HepG2 (cell line): Measurements from ENCODE around the gene CXADR. TPM values are rescaled to one million over a fixed set of nuclear protein-coding genes. Genes with fewer than 3 reads are reported as not detected.

Source experiments
- ATAC-seq: fragments of 200-7000 bp; cut with Tn5 transposase; 3 replicates; pipeline ENCODE4 v1.9.1; 2020; ENCODE audit warnings: mild to moderate bottlenecking, moderate library complexity
- BruUV-seq: library from RNA; stranded (reverse); fragments of 400-500 nt; replicated peaks from 2 replicates; lab custom pipeline; 2021; lab: Mats Ljungman, UMichigan
- CTCF ChIA-PET: fragments of 300-600 bp; formaldehyde crosslinking; extraction: SDS; loops from one replicate; lab custom pipeline; 2021; ENCODE audit warnings: low total read pairs, inconsistent platforms, low intra/inter-chr PET ratio; lab: Yijun Ruan, JAX
- POLR2A ChIA-PET: fragments of 350-600 bp; sonication (Branson Sonifier 250); formaldehyde crosslinking; loops from one replicate; lab custom pipeline; 2020; ENCODE audit warnings: antibody characterized with exemption, inconsistent platforms; lab: Yijun Ruan, JAX
- DNase-seq: peaks from one replicate; pipeline ENCODE4 v3.0.0-alpha.2; 2015; ENCODE audit warnings: low spot score
- FAIRE-seq: peaks from 3 replicates; lab custom pipeline; 2011; peaks lifted over from hg19 to GRCh38; lab: Jason Lieb, UNC
- H2AFZ ChIP-seq: one replicate; pipeline ENCODE4 v1.6.1; 2011; ENCODE audit warnings: low read length, inconsistent platforms
- H3K27ac ChIP-seq: fragments of 300-600 bp; 3 replicates; pipeline ENCODE4 v1.8.0; 2011; ENCODE audit warnings: mixed run types, mild to moderate bottlenecking, mixed read lengths, low read length, inconsistent platforms; ENCODE audit not compliant: insufficient read depth; ENCODE audit errors: extremely low read length
- H3K27me3 ChIP-seq, 2 experiments: fragments of 200-600 bp in 1 of 2; 2 replicates in 1 of 2; 3 replicates in 1 of 2; pipeline versions ENCODE4 v1.6.0 to v1.8.0; 2011; ENCODE audit warnings: low read length in 2 of 2, mild to moderate bottlenecking in 2 of 2, moderate library complexity in 2 of 2, inconsistent platforms in 1 of 2; ENCODE audit not compliant: insufficient read depth in 2 of 2, control insufficient read depth in 1 of 2
- H3K36me3 ChIP-seq, 2 experiments: fragments of 200-600 bp in 1 of 2; replicated peaks in 1 of 2; 2 replicates in 1 of 2; 3 replicates in 1 of 2; pipeline versions ENCODE4 v1.5.1 to v1.8.0; 2011; ENCODE audit warnings: low read length in 2 of 2, inconsistent platforms in 1 of 2; ENCODE audit not compliant: insufficient read depth in 2 of 2, control insufficient read depth in 1 of 2
- H3K4me1 ChIP-seq: 2 replicates; pipeline ENCODE4 v1.5.1; 2012; ENCODE audit warnings: low read length, inconsistent platforms; ENCODE audit not compliant: insufficient read depth
- H3K4me2 ChIP-seq: 2 replicates; pipeline ENCODE4 v1.6.0; 2011; ENCODE audit warnings: low read depth, low read length, inconsistent platforms
- H3K4me3 ChIP-seq, 3 experiments: fragments of 200-600 bp in 1 of 3; sonication (generic), shearing (Covaris generic) in 1 of 3; replicated peaks in 1 of 3; 2 replicates each; pipeline ENCODE4 v1.5.1; 2011 to 2016; ENCODE audit warnings: low read length in 3 of 3, inconsistent platforms in 2 of 3, low read depth in 2 of 3, mild to moderate bottlenecking in 2 of 3, control low read depth in 1 of 3, mixed read lengths in 1 of 3; ENCODE audit not compliant: insufficient read depth in 1 of 3
- H3K79me2 ChIP-seq: one replicate; pipeline ENCODE4 v1.6.1; 2011; ENCODE audit warnings: low read length, inconsistent platforms; ENCODE audit not compliant: insufficient read depth
- H3K9ac ChIP-seq: 2 replicates; pipeline ENCODE4 v1.6.0; 2011; ENCODE audit warnings: mild to moderate bottlenecking, low read depth, low read length, inconsistent platforms; ENCODE audit not compliant: insufficient read depth
- H3K9me3 ChIP-seq: 2 replicates; pipeline ENCODE4 v1.5.1; 2012; ENCODE audit warnings: mild to moderate bottlenecking, low read length
- H4K20me1 ChIP-seq: 2 replicates; pipeline ENCODE4 v1.6.0; 2011; ENCODE audit warnings: inconsistent platforms, mild to moderate bottlenecking, low read length, moderate library complexity; ENCODE audit not compliant: insufficient read depth
- RBM22 ChIP-seq: fragments of 200-400 bp; formaldehyde crosslinking; optimal IDR thresholded peaks from 2 replicates; pipeline ENCODE3; 2017; ENCODE audit warnings: mild to moderate bottlenecking, low read length, moderate library complexity
- SMARCC2 ChIP-seq: fragments of 450-650 bp; IDR thresholded peaks from 2 replicates; pipeline ENCODE4 v1.6.1; 2017; ENCODE audit warnings: antibody characterized with exemption, mild to moderate bottlenecking
- SMYD3 ChIP-seq: sonication (generic); formaldehyde crosslinking; IDR thresholded peaks from 2 replicates; pipeline ENCODE4 v1.8.1; 2023; ENCODE audit warnings: mild to moderate bottlenecking, missing genetic modification reagents
- SPEN ChIP-seq: sonication (generic); formaldehyde crosslinking; IDR thresholded peaks from 2 replicates; pipeline ENCODE4 v1.5.1; 2020; ENCODE audit warnings: low read depth, mild to moderate bottlenecking, missing genetic modification reagents
- ZNF234 ChIP-seq: sonication (generic); formaldehyde crosslinking; conservative IDR thresholded peaks from 2 replicates; pipeline ENCODE4 v1.5.1; 2020; ENCODE audit warnings: mild to moderate bottlenecking, missing genetic modification reagents
- ZNF652 ChIP-seq: IDR thresholded peaks from 2 replicates; pipeline ENCODE4 v1.6.1; 2016; ENCODE audit warnings: low read depth, borderline replicate concordance
- ZNF709 ChIP-seq: sonication (generic); formaldehyde crosslinking; IDR thresholded peaks from 2 replicates; pipeline ENCODE4 v1.5.0; 2020; ENCODE audit warnings: mild to moderate bottlenecking, missing genetic modification reagents
- WGBS: methylation state at CpG from one replicate; pipeline ENCODE4 v1.1.6; 2017; ENCODE audit warnings: low lambda C conversion rate; 5-methylcytosine and 5-hydroxymethylcytosine counted together
- in situ Hi-C: cut with HindIII; loops from 2 replicates; pipeline ENCODE4 v1.10.0; 2017; ENCODE audit warnings: low pct_unique_long_range_greater_than_20kb; ENCODE audit not compliant: extremely low pct_ligation_motif_present
- intact Hi-C: fragments of 100-400 bp; cut with micrococcal nuclease; formaldehyde crosslinking; loops from one replicate; pipeline ENCODE4 v1.10.0; 2022; ENCODE audit not compliant: unreplicated experiment
- polyA plus RNA-seq, 8 experiments: library from polyadenylated mRNA; depleted of rRNA in 3 of 8; stranded (reverse) in 7 of 8; unstranded in 1 of 8; fragments of >200 nt; fragmentation: Illumina TruSeq in 4 of 8; extraction: Trizol in 4 of 8; gene quantifications; 2 replicates each; pipeline versions ENCODE4 v1.2.1 to v1.2.3, GENCODE V29; 2011 to 2016; ENCODE audit warnings: low read depth in 4 of 8, missing spikeins in 1 of 8, mixed read lengths in 1 of 8; ENCODE audit not compliant: insufficient read depth in 1 of 8
- total RNA-seq, 5 experiments: library from RNA; depleted of rRNA; stranded (reverse); fragments of >200 nt; fragmentation: Illumina TruSeq; extraction: Trizol; gene quantifications; 2 replicates each; pipeline ENCODE4 v1.2.3, GENCODE V29; 2016; ENCODE audit warnings: low read depth in 1 of 5
- TF ChIP-seq, protein P1 (sequence below): sonication (generic); formaldehyde crosslinking; IDR thresholded peaks from 2 replicates; pipeline ENCODE4 v1.8.1; 2023; ENCODE audit warnings: mild to moderate bottlenecking, missing genetic modification reagents, borderline replicate concordance
- TF ChIP-seq, protein P2 (sequence below): sonication (generic); formaldehyde crosslinking; IDR thresholded peaks from 2 replicates; pipeline ENCODE4 v1.5.0; 2020; ENCODE audit warnings: missing genetic modification reagents
- TF ChIP-seq, protein P3 (sequence below): sonication (generic); formaldehyde crosslinking; IDR thresholded peaks from 2 replicates; pipeline ENCODE4 v1.4.0; 2020; ENCODE audit warnings: mild to moderate bottlenecking, missing genetic modification reagents
- TF ChIP-seq, protein P4 (sequence below): sonication (generic); formaldehyde crosslinking; IDR thresholded peaks from 2 replicates; pipeline ENCODE4 v1.5.1; 2020; ENCODE audit warnings: mild to moderate bottlenecking, missing genetic modification reagents, borderline replicate concordance

Gene CXADR
- total and polyA plus RNA-seq, 2 of the 13 experiments (the other 11 are each of a cell fraction or from before 2014, with no cell fraction given): 86.8 to 110 TPM

DNA sequence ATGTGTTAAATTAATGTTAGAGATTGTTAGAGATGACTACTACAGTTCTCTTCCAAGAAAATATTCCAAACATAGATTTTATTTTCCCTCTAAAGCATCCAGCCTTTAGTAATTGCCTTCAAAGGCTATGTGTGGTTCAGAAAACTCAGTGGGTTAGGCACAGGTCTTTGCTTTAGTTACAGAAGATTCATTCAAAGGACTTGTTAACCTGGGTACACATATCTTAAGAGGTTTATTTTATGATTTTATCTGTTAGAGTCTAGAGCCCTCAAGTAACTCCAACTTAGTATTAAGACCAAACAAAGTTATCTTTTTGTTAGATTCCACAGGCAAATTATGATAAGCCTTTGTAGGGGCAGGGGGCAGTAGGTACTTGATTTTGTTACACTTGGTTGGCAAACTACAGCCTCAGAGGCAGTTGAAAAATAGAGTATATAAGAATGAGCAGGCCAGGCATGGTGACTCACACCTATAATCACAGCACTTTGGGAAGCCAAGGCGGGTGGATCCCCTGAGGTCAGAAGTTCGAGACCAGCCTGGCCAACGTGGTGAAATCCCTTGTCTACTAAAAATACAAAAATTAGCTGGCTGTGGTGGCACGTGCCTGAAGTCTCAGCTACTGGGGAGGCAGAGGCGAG lies 37.9 kb downstream of the CXADR start:
- H3K79me2 ChIP-seq: peaks cover 65% of the 10 kb centered on the region
- ChIA-PET POLR2A (interaction anchor here (0.6 kb wide), 1 partner anchor 17 kb away, joined by 3 read pairs; no protein-coding TSS in a partner anchor), CTCF (no interaction called here)
- no peak overlapping the region for H2AFZ ChIP-seq
- no TSS peak for BruUV-seq
- H3K4me1 ChIP-seq: peaks cover 51% of the 10 kb centered on the region
- 91% methylated on average over 5 of the region's 5 CpGs for WGBS
- no peak overlapping the region for H3K27ac ChIP-seq
- TF ChIP-seq RBM22 (peak; percentile 3), SMYD3 (CRISPR knock-in tag) (no peak), ZNF709 (CRISPR knock-in tag) (no peak)
- FAIRE-seq (no peak), ATAC-seq (no peak), DNase-seq (no peak)
- no peak overlapping the region for H3K4me2 ChIP-seq
- intact Hi-C loops (no loop called here), in situ Hi-C loops (loop anchor here (10.0 kb wide), 1 partner anchor 156 kb away; no protein-coding TSS in a partner anchor)
- peaks cover 24 to 76% of the 10 kb centered on the region in 2 experiments for H3K36me3 ChIP-seq
- H3K9me3 ChIP-seq: no peaks in the 10 kb centered on the region
- no peak overlapping the region for H3K9ac ChIP-seq
- H4K20me1 ChIP-seq: peaks cover 65% of the 10 kb centered on the region
- no peaks in the 10 kb centered on the region for H3K27me3 ChIP-seq
- H3K4me3 ChIP-seq: no peak overlapping the region

DNA sequence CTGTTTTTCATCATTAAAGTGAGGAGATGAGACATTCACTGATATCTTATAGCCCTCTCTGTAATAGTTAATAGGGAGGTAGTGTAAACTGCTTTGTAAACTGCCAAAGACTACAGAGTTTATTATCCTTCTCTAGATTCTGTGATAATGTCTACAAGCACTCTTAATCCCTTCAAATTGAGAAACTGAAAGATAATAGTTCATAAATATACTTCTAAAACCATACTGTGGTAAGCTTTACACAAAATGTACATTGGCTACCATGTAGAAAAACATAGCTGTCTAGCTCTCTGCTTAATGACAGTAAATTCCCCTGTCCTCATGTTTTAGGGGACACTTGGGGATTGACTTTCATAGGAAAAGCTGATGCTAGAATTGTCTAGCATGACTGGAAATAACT lies 39.6 kb downstream of the CXADR start:
- intact Hi-C loops (no loop called here), in situ Hi-C loops (loop anchor here (10.0 kb wide), 1 partner anchor 158 kb away; no protein-coding TSS in a partner anchor)
- Histone ChIP-seq H3K4me2 (no peak overlapping the region), H3K9ac (no peak overlapping the region), H3K27me3 (no peaks in the 10 kb centered on the region), H3K4me3 (no peak overlapping the region), H3K79me2 (peaks cover 53% of the 10 kb centered on the region), H4K20me1 (peaks cover 55% of the 10 kb centered on the region), H3K4me1 (peaks cover 39% of the 10 kb centered on the region), H3K9me3 (no peaks in the 10 kb centered on the region), H3K36me3 (peaks cover 24 to 77% of the 10 kb centered on the region in 2 experiments), H2AFZ (no peak overlapping the region), H3K27ac (no peak overlapping the region)
- no TSS peak for BruUV-seq
- no peak for DNase-seq
- no peak for FAIRE-seq
- ATAC-seq: no peak
- ChIA-PET CTCF (no interaction called here), POLR2A (no interaction called here)
- TF ChIP-seq, protein P1, sequence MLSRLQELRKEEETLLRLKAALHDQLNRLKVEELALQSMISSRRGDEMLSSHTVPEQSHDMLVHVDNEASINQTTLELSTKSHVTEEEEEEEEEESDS (CRISPR knock-in tag): no peak
- no peak for TF ChIP-seq SMARCC2
- no peak for TF ChIP-seq SPEN (CRISPR knock-in tag)
- TF ChIP-seq, protein P2, sequence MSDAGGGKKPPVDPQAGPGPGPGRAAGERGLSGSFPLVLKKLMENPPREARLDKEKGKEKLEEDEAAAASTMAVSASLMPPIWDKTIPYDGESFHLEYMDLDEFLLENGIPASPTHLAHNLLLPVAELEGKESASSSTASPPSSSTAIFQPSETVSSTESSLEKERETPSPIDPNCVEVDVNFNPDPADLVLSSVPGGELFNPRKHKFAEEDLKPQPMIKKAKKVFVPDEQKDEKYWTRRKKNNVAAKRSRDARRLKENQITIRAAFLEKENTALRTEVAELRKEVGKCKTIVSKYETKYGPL (CRISPR knock-in tag): no peak
- TF ChIP-seq ZNF234 (CRISPR knock-in tag): no peak
- TF ChIP-seq, protein P3, sequence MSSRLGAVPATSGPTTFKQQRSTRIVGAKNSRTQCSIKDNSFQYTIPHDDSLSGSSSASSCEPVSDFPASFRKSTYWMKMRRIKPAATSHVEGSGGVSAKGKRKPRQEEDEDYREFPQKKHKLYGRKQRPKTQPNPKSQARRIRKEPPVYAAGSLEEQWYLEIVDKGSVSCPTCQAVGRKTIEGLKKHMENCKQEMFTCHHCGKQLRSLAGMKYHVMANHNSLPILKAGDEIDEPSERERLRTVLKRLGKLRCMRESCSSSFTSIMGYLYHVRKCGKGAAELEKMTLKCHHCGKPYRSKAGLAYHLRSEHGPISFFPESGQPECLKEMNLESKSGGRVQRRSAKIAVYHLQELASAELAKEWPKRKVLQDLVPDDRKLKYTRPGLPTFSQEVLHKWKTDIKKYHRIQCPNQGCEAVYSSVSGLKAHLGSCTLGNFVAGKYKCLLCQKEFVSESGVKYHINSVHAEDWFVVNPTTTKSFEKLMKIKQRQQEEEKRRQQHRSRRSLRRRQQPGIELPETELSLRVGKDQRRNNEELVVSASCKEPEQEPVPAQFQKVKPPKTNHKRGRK (CRISPR knock-in tag): no peak
- no peak for TF ChIP-seq ZNF652
- TF ChIP-seq, protein P4, sequence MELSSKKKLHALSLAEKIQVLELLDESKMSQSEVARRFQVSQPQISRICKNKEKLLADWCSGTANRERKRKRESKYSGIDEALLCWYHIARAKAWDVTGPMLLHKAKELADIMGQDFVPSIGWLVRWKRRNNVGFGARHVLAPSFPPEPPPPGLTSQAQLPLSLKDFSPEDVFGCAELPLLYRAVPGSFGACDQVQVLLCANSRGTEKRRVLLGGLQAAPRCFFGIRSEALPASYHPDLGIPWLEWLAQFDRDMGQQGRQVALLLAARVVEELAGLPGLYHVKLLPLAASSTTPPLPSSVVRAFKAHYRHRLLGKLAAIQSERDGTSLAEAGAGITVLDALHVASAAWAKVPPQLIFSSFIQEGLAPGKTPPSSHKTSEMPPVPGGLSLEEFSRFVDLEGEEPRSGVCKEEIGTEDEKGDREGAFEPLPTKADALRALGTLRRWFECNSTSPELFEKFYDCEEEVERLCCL (CRISPR knock-in tag): no peak
